GM12874 (cell line): Measurements from ENCODE around the gene SUPT6H.

ENCODE experiments used
- TF ChIP-seq, protein P1 (sequence below): IDR thresholded peaks from 2 replicates; pipeline ENCODE4 v1.5.1; 2011; ENCODE audit warnings: low read depth, mild to moderate bottlenecking, control low read depth, low read length, moderate library complexity; ENCODE audit not compliant: insufficient read depth

SUPT6H gene

DNA sequence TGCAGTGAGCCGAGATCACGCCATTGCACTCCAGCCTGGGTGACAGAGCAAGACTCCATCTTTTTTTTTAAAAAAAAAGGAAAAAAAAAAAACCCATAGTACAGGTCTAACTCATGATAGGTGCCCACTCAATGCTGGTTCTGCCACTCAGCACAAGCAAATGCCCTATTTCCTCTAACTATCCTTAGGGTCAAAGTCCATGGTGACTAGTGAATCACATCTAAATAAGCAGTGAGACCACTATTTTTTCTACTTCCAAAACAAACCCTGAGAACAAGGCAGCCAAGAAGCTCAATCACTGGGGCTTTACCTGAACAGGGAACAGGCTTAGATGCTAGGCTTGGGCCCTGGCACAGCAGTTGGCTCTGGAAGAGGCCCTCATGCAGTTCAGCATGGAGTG lies 20.4 kb upstream of the SUPT6H start:
- TF ChIP-seq, protein P1, sequence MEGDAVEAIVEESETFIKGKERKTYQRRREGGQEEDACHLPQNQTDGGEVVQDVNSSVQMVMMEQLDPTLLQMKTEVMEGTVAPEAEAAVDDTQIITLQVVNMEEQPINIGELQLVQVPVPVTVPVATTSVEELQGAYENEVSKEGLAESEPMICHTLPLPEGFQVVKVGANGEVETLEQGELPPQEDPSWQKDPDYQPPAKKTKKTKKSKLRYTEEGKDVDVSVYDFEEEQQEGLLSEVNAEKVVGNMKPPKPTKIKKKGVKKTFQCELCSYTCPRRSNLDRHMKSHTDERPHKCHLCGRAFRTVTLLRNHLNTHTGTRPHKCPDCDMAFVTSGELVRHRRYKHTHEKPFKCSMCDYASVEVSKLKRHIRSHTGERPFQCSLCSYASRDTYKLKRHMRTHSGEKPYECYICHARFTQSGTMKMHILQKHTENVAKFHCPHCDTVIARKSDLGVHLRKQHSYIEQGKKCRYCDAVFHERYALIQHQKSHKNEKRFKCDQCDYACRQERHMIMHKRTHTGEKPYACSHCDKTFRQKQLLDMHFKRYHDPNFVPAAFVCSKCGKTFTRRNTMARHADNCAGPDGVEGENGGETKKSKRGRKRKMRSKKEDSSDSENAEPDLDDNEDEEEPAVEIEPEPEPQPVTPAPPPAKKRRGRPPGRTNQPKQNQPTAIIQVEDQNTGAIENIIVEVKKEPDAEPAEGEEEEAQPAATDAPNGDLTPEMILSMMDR: no peak

DNA sequence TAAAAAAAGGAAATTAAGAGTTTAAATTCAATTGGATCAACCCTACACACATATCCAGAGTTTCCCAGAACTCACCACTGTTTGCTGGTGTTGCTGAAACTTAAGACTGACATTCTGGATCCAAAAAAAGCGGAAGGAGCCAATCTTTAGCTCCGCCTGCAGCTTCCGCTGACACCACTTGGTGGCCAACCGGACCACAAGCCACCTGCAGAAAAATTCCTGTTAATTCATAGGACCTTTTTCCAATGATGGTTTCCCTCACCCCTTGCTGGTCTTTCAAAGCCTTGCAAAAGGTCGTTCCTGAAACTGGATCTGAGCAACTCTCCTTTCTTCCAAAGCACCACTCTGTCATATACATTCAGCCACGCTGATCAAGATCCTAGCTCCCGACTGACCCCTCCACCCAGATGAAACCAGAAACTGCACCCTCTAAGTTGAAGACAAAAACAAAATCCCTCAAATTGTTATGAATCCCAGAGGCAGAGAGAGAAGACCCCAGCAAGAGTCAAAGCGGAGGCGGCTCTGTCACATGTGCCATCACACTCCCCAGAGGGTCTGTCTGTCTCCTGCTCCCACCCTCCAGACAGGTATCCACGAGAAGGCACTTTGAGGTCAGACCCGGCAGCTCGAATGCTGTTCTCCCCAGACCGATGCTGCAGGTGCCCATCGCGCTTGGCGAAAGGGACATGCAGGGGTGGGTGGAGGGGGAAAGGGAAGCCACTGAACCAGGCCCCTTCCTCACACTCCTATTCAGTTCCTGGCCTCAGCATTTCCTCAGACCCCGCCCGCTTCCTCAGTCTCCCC lies 17.8 kb upstream of the SUPT6H start:
- TF ChIP-seq, protein P1: peak; percentile 65

DNA sequence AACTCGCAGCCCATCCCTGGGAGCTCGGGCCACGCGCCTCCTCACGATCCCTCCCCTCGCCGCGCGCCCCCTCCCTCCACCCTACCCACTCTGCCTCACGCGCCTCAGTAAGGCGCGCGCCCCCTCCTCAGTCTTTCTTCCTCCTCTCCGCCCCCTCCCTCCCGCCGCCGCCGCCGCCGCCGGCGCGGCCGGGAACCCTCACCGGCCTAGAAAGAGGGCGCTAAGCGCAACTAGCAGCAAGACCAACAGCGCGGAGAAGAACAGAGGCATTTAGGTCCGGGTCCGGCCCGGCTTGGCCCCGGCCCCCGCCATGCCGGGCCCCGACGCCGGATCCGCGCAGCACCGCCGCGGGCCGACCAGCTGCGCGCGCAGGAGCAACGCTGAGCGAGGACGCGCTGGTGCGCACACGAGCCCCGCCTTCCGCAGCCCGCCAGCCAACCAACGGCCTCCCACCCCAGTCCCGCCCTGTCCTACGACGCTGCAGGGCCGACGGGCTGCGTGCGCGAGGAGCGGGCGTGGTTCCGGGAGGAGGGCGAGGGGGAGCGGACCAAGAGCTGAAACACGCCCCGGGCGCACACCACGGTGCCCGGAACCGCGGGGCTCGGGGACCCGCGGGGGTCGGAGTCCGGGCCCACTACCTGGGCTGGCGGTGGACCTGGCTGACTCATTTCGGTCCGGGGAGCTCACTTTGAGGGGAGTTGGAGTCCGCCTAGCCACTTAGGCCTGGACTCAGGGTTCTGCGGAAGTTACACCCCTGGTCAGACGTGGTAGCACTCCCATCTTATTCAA lies 17.0 kb upstream of the SUPT6H start, which contains the start of gene BLTP2:
BLTP2 (minus strand) TSS at position 372 of the 789 bp plus-strand sequence; CDS start at position 270, 102 bp downstream.
- TF ChIP-seq, protein P1: no peak

DNA sequence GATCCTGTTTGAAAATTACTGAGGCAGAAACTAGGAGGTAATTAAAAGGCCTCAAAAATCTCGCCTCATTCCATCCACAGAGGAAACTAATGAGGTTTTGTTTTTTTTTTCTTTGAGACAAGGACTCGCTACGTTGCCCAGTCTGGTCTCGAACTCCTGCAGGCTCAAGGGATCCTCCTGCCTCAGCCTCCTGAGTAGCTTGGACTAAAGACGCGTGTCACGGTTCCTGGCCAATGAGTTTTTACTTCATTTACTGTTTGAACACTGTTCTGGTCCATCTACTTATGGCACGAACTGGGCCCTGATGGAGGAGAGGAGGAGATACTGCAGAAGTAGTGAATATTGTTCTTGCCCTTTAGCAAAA lies 16.4 kb upstream of the SUPT6H start:
- TF ChIP-seq, protein P1: no peak

DNA sequence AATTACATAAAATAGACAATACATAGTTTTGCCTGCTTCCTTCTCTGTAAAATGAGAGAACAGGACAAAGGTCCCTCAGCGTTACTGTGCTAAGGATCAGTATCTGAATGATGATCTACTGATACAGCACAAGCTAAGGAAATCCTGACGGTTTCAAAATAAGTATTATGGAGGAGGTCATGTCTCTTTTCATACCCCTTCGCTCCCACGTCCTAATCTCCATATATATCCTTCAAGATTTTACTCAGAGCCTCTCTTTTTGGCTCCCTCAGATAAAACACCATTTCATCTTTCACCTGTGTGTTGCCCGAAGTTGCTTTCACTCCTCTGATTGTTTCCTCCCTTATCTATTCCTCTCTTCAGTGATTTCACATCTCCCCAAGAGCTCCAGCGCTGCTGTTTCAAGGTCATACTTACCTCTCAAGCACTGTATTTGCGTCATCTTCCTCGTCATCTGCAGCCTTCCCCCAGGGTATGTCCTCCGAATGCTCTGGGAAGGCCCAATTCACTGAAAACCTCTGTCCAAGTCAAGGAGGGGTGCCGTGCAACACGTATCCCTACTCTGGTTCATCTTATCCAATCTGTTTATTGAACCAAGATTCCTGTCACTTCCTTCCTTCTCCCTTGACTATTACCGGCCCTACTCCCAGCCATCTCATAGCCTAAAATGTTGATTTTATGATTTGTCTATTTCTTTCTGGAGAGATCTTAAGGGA lies 15.8 kb upstream of the SUPT6H start:
- TF ChIP-seq, protein P1: no peak

DNA sequence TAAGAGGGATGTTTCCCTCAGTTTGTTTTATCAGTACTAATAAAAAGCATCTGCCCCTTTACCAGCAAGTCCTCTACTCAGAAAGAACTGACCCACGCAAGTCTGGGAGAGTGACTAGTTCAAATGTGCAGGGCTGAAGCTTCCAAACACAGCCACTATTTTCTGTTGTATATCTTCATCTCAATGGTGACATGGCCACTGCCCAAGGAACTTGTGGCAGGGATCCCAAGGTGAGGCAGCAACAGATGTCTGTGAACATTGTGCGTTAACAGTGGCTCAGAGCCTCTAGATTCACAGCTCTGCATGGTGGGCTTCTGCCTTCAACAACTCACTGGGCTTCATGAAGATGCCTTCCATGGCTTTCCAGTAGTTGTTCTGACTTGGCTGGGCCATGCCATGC lies 13.3 kb upstream of the SUPT6H start:
- TF ChIP-seq, protein P1: no peak

DNA sequence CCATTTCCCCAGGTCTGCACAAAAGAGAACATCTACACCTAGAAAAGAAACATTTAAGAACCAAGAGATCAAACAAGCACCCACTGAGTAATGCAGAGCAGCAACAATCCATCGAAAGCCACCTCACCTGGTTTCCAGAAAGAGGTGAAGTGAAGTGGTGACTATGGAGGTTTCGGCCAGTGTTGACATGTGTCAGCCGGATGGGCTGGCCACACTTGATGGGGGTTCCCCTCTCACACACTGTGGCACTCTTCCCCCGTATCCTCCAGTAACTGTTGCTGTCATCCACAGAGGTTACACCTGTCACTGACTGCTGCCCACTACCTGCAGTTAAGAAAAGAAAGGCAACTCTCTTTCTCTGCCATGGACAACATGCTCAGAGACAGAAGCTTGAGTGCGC lies 6.8 kb upstream of the SUPT6H start:
- TF ChIP-seq, protein P1: no peak
